K562 (cell line): ENCODE data around the gene LRIF1. TPM values are rescaled to one million over a fixed set of nuclear protein-coding genes. Genes with fewer than 3 reads are reported as not detected.

Source experiments
- HES1 ChIP-seq: fragments of 450-650 bp; IDR thresholded peaks from 2 replicates; pipeline ENCODE4 v1.6.1; 2016; ENCODE audit warnings: low read depth, mild to moderate bottlenecking, moderate library complexity
- HMGN3 ChIP-seq: IDR thresholded peaks from 2 replicates; pipeline ENCODE4 v1.6.1; 2011; ENCODE audit warnings: borderline replicate concordance, low read depth, mild to moderate bottlenecking, mixed read lengths, low read length; ENCODE audit not compliant: insufficient read length; ENCODE audit errors: extremely low read depth
- IRF1 ChIP-seq: sonication (generic); formaldehyde crosslinking; IDR thresholded peaks from 2 replicates; pipeline ENCODE4 v1.8.0; 2022; ENCODE audit warnings: missing genetic modification reagents, mild to moderate bottlenecking, borderline replicate concordance
- MEIS2 ChIP-seq: fragments of 450-650 bp; IDR thresholded peaks from 2 replicates; pipeline ENCODE4 v1.6.1; 2014; ENCODE audit warnings: mild to moderate bottlenecking; ENCODE audit not compliant: partially characterized antibody
- PHF21A ChIP-seq: fragments of 450-650 bp; IDR thresholded peaks from 2 replicates; pipeline ENCODE4 v1.6.1; 2017; ENCODE audit warnings: low read depth, borderline replicate concordance
- SIX5 ChIP-seq, 2 experiments: IDR thresholded peaks; 2 replicates each; pipeline ENCODE4 v1.6.1; 2011; ENCODE audit warnings: low read length in 2 of 2, borderline replicate concordance in 1 of 2, low read depth in 1 of 2, mild to moderate bottlenecking in 1 of 2, moderate library complexity in 1 of 2; ENCODE audit not compliant: insufficient read depth in 1 of 2
- TBP ChIP-seq: optimal IDR thresholded peaks from 2 replicates; pipeline ENCODE3; 2011; ENCODE audit warnings: low read depth, low read length, improper control_type of control experiment
- ZBTB26 ChIP-seq: fragments of 450-650 bp; formaldehyde crosslinking; IDR thresholded peaks from 2 replicates; pipeline ENCODE4 v1.4.0; 2022; ENCODE audit warnings: missing genetic modification characterization
- ZNF24 ChIP-seq: fragments of 450-650 bp; IDR thresholded peaks from 2 replicates; pipeline ENCODE4 v1.6.1; 2016
- polyA plus RNA-seq, 8 experiments: library from polyadenylated mRNA; depleted of rRNA in 4 of 8; stranded (reverse) in 5 of 8; unstranded in 3 of 8; fragments of >200 nt; fragmentation: Nextera tagmentation in 2 of 8; fragmentation: Illumina TruSeq in 1 of 8; extraction: Ambion mirVana in 2 of 8; extraction: Trizol in 1 of 8; gene quantifications; 2 replicates each; pipeline versions ENCODE4 v1.2.1 to v1.2.3, GENCODE V29; 2011 to 2014; ENCODE audit warnings: inconsistent platforms in 1 of 8, missing spikeins in 1 of 8
- total RNA-seq, 7 experiments: library from RNA; depleted of rRNA in 6 of 7; stranded (reverse); fragments of >200 nt in 6 of 7; fragmentation: Illumina TruSeq in 2 of 7; extraction: Trizol in 2 of 7; gene quantifications; 2 replicates each; pipeline versions ENCODE4 v1.2.1 to v1.2.3, GENCODE V29; 2011 to 2021; ENCODE audit warnings: low replicate concordance in 1 of 7
- TF ChIP-seq, protein P1 (sequence below): fragments of 250-450 bp; sonication (Bioruptor Pico); IDR thresholded peaks from 2 replicates; pipeline ENCODE4 v1.5.0; 2021; ENCODE audit warnings: mild to moderate bottlenecking, moderate library complexity
- TF ChIP-seq, protein P2 (sequence below), 2 experiments: fragments of 450-650 bp; IDR thresholded peaks; 2 replicates each; pipeline ENCODE4 v1.6.1; 2018; ENCODE audit warnings: mild to moderate bottlenecking in 2 of 2, low read depth in 1 of 2; ENCODE audit not compliant: partially characterized antibody in 2 of 2

Gene LRIF1
- total and polyA plus RNA-seq, 9 of the 15 experiments (the other 6 are each of a cell fraction or from before 2014, with no cell fraction given): 35.6 to 88.8 (median 74.1) TPM

GRCh38 chr1:110963691-110964454 is at the start of gene LRIF1 (continued):
- TF ChIP-seq PHF21A (no peak), TBP (peak; percentile 96), ZBTB26 (CRISPR knock-in tag) (0 out of 2 replicates have a peak, but pooled peaks have one; percentile 50), ZNF24 (peak; percentile 61; the same call in 1 of the 2 replicates), HMGN3 (peak; percentile 79), IRF1 (CRISPR knock-in tag) (no peak), MEIS2 (peak; percentile 87), SIX5 (IDR thresholded peaks at IDR 0.05; ENCODE audit: borderline replicate concordance in 1 of 2, insufficient read depth in 1 of 2, low read depth in 1 of 2, low read length in 2 of 2) (no peak), HES1 (peak; percentile 36; the same call in 1 of the 2 replicates)
- TF ChIP-seq, protein P1, sequence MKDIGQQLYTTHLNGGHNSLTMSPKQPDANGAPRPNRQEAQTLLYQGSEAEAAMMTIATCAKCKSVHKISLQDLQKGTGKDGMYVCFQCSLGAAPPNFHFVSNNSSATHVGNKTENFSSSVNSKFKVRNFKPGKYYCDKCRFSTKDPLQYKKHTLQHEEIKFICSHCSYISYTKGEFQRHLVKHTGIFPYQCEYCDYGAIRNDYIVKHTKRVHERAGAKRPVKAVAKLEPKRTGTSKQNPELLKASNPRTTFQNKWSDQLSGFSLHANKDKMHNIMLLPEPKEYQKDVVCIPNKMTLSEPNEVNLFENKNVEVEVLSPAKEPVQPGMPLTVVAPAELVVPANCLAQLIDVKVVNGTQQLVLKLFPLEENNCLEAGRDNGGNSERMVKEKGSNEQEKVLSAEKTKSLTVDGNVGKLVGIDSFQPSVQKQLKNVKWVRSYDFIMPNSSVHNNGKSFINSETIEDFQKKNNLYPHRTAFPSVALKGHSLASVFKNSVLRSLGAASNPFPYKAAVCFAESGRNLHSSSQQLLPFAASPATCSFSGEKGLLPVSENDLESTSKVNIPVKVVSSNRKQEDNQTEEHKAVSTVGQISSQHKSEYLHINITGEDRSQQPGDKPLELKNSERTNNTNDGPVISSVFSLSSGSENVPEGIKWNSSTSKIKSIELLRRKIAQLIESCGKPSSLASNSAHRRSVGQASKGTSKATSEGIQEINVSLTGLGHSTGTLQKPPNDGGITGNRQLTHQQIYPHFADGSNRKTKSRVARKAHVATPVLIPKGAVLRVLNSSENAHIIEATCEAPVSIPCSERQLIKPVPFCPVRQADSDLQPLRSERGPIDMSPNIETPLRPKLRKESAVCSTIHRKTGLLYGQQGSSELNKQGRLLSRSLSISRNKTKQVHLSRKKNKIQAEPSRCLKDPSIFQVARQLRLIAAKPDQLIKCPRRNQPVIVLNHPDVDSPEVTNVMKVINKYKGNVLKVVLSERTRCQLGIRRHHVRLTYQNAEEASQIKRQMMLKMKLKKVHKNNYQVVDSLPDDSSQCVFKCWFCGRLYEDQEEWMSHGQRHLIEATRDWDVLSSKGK: 0 out of 2 replicates have a peak, but pooled peaks have one; percentile 44
- TF ChIP-seq, protein P2, sequence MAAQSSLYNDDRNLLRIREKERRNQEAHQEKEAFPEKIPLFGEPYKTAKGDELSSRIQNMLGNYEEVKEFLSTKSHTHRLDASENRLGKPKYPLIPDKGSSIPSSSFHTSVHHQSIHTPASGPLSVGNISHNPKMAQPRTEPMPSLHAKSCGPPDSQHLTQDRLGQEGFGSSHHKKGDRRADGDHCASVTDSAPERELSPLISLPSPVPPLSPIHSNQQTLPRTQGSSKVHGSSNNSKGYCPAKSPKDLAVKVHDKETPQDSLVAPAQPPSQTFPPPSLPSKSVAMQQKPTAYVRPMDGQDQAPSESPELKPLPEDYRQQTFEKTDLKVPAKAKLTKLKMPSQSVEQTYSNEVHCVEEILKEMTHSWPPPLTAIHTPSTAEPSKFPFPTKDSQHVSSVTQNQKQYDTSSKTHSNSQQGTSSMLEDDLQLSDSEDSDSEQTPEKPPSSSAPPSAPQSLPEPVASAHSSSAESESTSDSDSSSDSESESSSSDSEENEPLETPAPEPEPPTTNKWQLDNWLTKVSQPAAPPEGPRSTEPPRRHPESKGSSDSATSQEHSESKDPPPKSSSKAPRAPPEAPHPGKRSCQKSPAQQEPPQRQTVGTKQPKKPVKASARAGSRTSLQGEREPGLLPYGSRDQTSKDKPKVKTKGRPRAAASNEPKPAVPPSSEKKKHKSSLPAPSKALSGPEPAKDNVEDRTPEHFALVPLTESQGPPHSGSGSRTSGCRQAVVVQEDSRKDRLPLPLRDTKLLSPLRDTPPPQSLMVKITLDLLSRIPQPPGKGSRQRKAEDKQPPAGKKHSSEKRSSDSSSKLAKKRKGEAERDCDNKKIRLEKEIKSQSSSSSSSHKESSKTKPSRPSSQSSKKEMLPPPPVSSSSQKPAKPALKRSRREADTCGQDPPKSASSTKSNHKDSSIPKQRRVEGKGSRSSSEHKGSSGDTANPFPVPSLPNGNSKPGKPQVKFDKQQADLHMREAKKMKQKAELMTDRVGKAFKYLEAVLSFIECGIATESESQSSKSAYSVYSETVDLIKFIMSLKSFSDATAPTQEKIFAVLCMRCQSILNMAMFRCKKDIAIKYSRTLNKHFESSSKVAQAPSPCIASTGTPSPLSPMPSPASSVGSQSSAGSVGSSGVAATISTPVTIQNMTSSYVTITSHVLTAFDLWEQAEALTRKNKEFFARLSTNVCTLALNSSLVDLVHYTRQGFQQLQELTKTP (IDR thresholded peaks at IDR 0.05; ENCODE audit: low read depth in 1 of 2, partially characterized antibody in 2 of 2): peak in 1 of 2 experiments; percentile 16
